HG02885 (cell line): Measurements from ENCODE around the gene SYAP1.
"Not testable (repeated sequence)": the region's sequence is repeated elsewhere in the genome, so short reads cannot be mapped to it uniquely, and the experiment has no call there.

Source experiments
- ATAC-seq: cut with Tn5 transposase; IDR thresholded peaks from one replicate; pipeline ENCODE4 v1.9.1; 2021; ENCODE audit warnings: mild to moderate bottlenecking; ENCODE audit not compliant: unreplicated experiment, poor library complexity

The SYAP1 gene

DNA sequence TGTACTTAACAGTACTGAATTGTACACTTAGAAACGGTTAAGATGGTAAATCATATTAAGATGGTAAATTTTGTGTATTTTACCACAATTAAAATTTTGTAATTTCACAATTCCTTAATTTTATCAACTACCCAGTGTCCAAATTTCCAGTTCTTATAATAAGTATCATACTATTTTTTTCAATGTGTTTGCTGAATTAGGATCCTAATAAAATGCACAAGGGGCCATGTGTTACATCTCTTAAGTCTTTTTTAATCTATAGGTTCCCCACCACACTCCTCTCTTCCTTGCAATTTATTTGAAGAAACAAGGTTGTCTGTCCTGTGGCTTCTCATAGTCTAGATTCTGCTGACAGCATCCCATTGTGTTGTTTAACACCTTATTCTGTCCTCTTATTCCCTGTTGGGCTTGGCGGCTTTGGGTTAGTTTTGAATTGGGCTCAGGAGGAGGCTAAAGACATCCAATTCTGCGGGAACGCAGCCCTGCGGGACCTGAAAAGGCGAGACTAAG is 533 bp upstream of the SYAP1 start:
- peak; percentile 42 for ATAC-seq

DNA sequence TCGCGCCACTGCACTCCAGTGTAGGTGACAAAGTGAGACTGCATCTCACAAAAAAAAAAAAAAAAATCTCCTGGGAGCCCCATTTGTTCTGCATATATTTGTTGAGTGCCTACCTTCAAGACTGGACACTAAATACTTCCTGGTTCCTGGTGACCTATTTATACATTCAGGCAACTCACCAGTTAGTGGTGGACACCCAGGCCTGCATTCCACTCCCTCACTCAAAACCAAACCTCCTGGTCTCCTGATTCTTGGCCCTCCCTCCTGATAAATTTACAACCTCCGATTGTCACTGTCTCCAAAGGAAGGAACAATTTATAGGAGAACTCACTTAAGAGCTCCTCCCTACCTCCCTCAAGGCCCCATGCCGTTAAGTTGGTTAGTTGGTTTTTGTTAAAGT is 3.1 kb downstream of the SYAP1 start:
- ATAC-seq, result no peak

DNA sequence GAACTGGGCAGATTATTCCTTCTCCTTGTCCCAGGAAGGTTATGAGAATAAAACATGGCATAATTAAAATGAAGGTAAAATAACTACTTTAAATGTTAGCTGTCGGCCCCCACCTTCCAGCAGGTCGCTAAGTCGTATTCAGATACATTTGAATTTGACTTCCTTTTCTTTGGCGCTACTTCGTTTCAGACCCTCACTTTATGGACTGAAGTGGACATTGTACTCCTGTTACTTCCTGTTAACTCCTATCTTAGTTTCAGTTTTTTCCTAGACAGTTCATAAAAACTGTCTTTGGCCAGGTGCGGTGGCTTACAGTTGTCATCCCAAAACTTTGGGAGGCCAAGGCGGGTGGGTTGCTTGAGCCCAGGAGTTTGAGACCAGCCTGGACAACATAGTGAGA is 5.7 kb downstream of the SYAP1 start:
- no peak for ATAC-seq

DNA sequence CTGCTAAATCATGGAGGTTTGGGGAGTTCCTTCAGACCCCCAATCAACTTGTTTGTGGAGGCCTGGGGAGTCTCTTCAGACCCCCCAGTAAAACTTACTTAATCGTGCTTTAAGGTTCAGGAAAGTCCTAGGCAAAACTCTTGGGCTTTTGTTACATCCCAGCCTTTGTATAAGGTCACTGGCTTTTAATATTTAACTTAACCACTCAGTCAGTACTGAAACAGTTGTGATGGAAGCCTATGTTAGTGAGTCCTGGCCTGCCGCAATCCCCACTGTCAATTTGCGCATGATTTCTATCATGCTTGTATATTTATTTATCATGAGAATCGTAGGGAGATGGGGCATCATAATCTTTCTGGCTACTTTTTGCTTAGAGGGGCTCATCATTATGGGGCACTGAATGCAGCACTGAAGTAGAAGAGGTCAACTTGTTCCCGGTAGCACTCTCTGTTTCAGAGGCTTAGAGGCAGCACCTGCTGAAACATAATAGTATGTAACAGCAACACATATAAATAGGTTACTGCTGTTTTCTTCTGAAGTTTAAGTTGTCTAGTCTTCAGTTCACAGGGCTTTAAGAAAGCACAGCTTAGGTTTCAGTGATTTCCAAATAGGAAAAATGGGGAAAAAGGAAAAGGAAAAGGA is 7.1 kb downstream of the SYAP1 start:
- ATAC-seq, result not testable (repeated sequence)

DNA sequence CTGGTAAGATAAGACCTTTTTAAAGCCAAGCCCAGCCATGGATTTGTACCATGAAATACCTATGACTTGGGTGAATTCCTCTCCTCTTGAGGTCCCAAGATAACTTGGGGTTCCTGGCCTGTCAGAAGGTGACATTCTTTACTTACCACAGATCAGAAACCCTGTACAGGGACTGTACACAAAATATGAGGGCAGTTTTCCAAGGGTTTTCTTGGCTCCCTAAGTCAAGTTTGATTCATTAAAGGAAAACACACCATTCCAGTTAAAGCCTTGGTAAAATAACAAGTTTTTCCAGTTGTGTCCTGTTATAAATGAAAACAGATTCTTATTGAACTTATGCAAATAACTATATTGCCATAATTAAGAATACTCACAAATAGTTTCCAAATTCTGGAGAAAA is 8.2 kb downstream of the SYAP1 start:
- no peak for ATAC-seq

DNA sequence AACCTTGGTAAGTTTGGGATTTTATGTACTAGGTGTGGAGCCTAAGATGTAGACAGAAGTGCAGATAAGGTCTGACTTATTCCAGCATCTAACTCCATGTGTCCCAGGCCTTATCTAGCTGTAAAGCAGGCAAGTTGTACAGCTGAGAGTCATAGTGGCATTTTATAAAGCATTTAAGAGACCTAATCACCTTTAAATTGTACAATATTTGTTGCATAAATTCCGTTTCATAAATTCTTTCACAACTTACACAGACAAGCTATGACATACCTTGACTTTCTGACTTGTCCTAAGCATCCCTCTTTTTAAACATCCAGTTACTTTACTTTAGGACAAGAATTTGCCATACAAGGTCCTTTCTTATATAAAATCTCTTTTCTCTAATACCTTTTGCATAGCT is 11.0 kb downstream of the SYAP1 start:
- ATAC-seq, result no peak

DNA sequence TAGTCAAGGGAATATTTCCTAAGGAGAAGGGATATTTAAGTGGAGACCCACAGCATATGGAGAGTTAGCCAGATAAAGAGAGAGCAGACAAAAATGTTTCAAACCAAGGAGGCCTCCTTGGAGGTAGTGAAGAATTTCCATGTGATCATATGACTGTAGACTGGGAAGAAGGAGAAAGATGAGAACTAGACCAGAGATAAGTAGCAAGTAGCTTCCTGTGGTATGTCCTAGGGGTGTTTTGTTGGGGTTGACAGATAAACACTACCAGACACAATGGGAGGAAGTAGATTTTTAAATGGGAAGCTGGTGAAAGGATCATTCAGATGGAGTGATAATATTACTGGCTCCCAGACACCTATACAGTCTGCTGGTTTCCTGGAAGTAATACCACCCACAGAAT is 13.6 kb downstream of the SYAP1 start:
- no peak for ATAC-seq

DNA sequence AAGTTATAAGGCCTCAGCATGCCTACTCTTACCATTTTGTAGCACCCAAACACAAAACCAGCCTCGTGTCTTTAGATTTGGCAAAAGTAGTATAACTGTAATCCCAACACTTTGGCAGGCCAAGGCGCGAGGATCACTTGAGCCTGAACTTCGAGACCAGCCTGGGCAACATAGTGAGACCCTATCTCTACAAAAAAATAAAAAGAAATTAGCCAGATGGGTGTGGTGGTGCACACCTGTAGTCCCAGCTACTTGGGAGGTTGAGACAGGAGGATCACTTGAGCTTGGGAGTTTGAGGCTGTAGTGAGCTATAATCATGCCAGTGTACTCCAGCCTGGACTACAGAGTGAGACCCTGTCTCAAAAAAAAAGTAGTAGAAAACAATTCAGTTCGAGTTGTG is 17.6 kb downstream of the SYAP1 start:
- ATAC-seq, result no peak

DNA sequence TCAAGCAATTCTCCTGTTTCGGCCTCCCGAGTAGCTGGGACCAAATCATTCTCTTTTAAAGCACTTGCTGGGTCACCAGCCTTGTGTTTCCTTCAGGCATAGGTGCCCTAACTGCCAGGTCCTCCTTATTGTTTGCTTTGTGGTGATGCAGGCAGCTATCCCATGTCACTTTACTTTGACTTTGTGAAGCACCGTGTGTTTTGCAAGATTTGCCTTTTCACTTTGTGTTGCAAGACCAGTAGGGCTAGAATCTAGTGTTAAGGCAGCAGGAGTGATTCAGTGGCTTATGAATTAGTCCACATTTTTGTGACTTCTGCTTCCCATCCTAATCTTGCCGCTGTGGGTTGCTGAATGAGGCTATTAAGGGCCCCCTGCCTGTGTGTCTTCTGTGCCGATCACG is 20.2 kb downstream of the SYAP1 start:
- ATAC-seq, result no peak

DNA sequence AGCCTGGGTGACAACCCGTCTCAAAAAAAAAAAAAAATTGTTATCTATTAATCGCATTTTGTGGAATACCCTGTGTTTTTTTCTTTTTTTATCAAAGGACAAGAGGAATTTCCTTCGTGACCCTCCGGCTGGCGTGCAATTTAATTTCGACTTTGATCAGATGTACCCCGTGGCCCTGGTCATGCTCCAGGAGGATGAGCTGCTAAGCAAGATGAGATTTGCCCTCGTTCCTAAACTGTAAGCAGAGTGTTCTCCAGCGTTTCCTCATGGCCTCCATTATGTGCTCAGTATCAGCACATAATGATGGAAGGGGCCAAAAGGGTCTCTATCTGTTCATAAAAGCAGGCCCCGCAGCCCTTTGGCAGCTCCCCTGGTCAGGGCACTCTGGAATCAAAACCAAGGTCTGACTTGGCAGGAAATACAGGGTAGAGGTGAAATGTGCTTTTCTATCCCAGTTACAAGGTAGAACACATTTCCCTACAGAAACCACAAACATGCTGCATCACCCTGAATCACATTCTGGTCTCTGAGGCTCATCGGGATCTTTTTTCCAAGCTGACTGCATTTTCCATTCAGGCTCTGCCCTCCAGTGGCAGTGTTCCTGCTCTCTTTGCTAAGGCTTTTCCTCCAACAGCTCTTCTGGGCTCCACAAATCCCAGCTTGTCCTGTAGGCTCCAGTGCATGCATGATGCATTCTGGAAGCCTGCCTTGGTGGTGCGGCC is 24.4 kb downstream of the SYAP1 start:
- no peak for ATAC-seq

DNA sequence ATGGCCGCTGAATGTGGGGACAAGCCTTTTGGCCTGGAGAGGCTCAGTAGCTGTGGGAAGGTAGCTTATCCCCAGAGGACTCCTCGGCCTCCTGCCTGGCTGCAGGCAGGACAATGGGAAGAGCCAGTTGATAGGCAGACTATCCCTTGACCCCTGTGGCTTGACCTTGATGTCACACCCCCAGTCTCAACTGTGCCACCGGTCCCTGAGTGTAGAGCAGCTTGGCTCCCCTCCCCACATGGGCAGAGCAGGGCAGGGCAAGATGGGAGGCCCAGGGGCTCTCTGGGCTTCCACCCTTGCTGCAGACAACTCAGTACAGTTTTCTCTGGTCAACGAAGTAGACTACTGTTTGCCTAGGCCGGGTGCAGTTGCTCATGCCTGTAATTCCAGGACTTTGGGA is 25.7 kb downstream of the SYAP1 start:
- ATAC-seq, result no peak

DNA sequence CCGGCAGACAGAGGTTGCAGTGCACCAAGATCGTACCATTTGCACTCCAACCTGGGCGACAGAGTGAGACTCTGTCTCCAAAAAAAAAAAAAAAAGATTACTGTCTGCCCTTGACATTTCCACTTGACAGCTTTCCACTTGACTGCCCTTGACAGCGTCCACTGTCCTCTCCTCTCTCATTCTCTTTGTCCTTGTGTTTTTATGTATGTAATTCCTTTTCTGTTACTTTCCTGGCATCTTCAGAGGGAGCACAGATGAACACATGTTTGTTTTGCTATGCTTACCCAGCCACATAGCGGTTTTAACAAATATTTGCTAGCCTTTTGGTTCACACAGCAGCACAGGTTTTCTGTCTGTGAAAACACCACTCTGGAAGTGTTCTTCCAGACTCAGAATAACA is 26.2 kb downstream of the SYAP1 start:
- ATAC-seq, result no peak

DNA sequence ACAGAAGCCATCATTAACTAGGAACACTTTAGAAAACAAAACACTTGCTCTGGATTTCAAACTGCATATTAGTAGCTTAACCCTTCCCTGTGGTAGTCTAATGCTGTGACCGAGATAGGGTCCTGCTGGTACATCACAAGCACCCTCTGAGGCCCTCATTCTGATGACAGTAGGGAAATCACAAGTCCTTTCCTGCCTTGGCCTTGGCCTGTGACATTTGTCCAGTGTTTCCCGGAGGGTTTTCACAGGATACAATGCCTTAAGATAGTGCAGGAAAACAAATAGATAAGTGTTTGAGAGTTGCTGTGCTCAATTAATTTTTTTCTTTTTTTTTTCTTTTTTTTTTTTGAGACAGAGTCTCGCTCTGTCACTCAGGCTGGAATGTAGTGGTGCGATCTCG is 29.0 kb downstream of the SYAP1 start:
- no peak for ATAC-seq

DNA sequence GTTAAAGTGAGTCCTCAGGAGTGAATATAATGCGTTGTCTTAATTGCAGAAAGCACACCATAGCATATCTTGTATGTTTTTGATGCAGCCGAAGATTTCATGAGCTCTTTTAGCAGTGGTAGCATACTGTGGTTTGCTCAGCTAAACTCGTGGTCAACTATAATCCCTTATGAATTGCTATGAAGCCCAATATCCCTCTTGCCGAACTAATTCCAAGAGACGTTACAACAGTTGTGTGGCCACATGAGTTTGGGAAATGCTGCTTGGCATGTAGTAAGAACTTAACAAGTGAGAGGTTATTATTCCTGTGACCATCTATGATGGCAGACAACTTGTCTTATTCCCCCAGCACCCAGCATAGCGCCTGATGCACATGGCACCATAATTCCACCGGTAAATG is 30.7 kb downstream of the SYAP1 start:
- no peak for ATAC-seq

DNA sequence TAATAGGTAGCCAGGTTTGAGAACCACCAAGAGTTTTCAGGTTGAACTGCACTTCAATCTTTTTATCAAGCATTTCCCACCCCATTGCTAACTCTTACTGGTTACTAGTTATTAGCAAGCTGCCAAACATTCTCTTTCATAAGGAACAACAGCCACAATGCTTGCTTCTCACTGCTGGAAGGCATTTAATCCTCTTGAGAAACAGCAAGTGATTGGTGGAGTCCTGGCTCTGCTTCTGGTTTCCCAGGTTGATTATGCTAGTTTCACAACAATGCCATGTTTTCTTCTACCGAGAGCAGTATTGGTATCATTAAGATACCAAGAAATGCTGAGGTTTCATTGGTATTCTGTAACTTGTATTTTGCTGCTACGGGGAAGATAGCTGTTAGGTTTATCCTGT is 34.6 kb downstream of the SYAP1 start:
- ATAC-seq, result no peak

DNA sequence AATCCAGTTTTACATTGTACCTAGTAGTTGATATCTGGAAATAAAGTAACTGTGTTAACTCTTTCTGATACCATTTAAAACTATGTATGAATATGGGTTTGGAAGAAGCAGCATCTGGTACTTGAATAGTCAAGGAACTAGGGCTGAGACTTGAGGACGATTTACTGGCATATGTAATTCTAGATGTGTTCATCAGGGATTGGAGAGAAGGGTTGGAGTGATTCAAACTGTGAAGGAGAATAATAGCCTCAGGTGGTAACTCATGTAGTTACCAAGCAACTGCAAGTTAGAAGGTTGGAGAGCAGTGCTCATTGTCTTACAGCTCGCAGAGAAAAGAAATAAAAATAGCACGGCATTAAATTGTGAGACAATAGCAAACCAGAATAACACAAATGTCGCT is 37.3 kb downstream of the SYAP1 start:
- no peak for ATAC-seq

DNA sequence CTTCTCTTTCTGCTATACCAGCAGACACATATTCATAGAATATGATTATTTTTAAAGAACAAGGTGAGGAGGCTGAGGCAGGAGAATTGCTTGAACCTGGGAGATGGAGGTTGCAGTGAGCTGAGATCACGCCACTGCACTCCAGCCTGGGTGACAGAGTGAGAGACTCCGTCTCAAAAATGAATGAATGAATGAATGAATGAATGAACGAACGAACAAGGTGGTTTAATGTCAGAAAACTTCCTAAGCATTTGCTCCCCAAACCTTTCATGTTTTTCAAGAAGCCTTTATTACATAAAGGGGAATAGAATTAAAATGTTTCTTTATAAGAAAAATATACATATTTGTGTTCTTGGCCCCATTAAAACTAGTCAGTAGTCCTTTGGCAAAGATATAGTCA is 42.1 kb downstream of the SYAP1 start:
- ATAC-seq, result not testable (repeated sequence)

DNA sequence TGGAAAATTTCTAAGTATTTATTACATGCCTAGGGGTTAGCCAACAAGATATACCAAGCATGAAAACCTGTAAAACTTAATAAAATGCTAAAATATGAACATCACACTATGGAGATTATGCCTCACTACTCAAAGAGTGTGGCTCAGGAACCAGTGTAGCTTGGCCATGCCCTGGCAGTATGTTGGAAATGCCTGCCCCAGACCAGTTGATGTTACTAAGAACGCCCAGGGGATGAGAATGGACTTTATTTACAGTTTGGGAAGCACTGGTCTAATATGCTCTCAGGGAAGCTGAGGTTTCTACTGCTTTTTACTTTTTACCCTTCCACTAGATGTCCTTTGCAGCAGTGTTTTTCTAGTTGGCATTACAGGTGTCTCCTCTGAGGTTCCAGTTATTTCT is 43.2 kb downstream of the SYAP1 start:
- no peak for ATAC-seq

DNA sequence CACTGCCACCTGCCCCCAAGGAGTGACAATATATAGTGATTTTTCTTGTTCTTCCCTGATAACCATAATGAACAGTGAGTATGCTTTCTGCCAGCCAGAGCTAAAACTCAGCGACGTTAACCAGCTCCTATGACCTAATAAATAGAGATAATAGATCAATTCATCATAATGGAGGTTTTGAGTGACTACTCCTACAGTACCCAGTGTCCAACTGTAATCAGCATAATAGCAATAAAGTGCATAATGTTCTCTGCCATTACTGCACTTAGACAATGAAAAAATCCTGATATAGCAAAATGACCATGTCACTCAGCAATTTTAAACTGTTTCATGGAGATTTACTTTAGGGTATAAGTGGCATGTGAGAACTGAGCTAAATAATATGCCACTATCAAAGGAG is 46.2 kb downstream of the SYAP1 start:
- ATAC-seq, result no peak

DNA sequence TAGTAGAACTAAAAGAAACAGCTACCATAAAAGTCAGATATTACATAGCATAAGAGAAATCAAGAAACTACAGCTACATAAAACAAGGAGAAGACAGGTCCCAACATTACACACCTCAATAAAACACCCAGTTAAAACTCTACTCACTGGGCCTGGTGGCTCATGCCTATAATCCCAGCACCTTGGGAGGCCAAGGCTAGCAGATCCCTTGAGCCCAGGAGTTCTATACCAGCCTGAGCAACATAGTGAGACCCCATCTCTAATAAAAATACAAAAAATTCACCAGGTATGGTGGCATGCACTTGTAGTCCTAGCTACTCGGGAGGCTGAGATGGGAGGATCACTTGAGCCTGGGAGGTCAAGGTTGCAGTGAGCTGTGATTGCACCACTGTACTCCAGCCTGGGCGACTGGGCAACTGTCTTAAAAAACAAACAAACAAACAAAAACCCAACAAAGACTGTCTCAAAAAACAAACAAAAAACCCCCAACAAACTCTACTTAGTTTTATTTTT is 51.6 kb downstream of the SYAP1 start:
- ATAC-seq, result no peak

DNA sequence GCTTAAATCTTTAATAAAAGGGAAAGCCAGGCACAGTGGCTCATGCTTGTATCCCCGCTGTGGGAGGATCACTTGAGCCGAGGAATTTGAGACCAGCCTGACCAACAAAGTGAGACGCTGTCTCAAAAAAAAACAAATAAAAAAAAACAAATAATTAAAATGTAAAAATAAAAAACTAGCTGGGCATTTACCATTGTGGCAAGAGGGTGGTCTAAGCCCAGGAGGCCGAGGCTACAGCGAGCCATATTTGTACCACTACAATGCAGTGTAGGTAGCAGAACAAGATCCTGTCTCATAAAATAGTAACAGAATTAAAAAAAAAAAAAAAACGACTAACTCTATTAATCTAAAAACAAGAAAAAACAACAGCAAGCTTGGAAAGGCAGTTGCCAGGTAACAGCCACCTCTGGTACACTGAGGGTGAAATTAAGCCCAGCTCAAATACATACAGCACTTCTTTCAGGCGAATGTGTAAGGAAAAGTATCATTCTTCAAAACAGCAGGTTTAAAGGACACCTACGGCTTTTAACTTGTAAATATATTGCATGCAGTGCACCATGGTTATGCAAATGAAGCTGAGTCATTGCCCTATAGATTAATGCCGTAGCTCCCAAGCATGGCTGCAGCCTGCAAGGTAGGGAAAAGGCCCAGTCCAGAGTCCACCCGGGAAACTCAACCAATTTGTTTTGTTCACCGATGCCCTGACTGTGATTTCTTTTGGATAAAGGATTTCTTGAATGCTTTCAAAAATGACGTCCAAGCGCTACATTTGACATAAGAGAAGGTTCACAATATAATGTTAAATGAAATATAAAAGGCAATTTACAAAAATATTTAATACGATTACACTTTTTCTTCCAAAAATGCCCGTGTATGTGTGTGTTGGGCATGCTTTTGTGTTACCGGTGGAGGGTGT is 52.3 kb downstream of the SYAP1 start:
- no peak for ATAC-seq
